Measurements from ENCODE around the gene HOXD4.

DNA sequence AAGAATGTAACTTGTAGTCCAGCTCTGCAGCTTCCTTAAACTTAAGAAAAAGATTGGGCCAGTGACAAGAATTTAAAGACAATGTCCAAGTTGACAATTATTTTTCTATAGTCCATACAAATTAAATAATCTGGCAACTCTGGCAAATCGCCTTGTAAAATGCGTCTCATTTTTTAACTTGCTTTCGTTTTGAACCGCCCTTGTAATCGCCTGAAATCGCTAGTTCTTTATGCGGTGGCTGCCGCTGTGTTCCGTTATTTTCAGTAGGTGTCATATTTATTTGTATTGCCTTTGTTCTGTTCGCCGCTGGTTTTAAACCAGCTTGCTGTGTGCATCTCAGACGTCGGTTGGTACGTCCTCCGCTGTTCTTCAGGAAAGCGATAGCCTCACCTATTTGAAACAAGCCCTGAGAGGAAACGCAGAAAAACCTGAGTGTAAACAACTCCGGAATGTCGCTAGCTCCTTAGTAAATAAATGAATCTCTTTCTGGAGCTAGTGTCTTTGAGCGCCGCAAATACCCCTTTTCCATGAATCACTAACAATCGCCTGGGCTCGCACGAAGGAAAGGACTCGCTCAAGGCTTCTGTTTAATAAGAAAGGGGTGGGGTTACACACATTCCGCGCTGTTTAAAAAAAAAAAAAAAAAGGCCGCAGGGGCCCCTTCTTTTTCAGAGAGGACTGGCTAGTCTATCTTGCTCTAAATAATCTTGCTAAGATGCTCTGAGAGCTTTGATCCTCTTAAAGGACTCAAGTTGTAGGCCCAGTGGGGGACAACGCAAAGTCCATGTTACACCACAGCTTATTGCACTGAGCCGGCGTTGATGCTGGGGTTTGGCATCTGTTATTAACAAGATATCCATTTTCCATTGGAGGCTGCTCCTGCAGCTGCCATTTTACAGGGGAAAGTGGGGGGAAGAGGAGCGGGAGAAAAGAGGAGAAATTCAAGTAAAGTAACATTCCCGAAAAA, 18.9 kb upstream of the HOXD4 start:
- TF ChIP-seq, protein P1, sequence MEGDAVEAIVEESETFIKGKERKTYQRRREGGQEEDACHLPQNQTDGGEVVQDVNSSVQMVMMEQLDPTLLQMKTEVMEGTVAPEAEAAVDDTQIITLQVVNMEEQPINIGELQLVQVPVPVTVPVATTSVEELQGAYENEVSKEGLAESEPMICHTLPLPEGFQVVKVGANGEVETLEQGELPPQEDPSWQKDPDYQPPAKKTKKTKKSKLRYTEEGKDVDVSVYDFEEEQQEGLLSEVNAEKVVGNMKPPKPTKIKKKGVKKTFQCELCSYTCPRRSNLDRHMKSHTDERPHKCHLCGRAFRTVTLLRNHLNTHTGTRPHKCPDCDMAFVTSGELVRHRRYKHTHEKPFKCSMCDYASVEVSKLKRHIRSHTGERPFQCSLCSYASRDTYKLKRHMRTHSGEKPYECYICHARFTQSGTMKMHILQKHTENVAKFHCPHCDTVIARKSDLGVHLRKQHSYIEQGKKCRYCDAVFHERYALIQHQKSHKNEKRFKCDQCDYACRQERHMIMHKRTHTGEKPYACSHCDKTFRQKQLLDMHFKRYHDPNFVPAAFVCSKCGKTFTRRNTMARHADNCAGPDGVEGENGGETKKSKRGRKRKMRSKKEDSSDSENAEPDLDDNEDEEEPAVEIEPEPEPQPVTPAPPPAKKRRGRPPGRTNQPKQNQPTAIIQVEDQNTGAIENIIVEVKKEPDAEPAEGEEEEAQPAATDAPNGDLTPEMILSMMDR (IDR thresholded peaks at IDR 0.05; ENCODE audit: poor library complexity, severe bottlenecking) = no peak
- TF ChIP-seq EZH2 (IDR thresholded peaks at IDR 0.05; ENCODE audit: borderline replicate concordance, insufficient read depth, low read length, poor library complexity, severe bottlenecking) = no peak
